Endothelial cell of umbilical vein (primary cell): Measurements from ENCODE around the gene C13orf46. TPM values are rescaled to one million over a fixed set of nuclear protein-coding genes. Genes with fewer than 3 reads are reported as not detected.

Source experiments
- BruUV-seq: library from RNA; stranded (reverse); fragments of 400-500 nt; replicated peaks from 2 replicates; lab custom pipeline; 2021; lab: Mats Ljungman, UMichigan
- CTCF ChIA-PET: fragments of 300-600, 350-600 bp; sonication (Branson Sonifier 250); formaldehyde crosslinking; loops from one replicate; lab custom pipeline; 2021; ENCODE audit warnings: antibody characterized with exemption, inconsistent platforms; lab: Charles Lee
- POLR2A ChIA-PET: fragments of 300-600, 350-600 bp; sonication (Branson Sonifier 250); formaldehyde crosslinking; loops from one replicate; lab custom pipeline; 2021; ENCODE audit warnings: antibody characterized with exemption, inconsistent platforms; lab: Charles Lee
- DNase-seq: peaks from one replicate; pipeline ENCODE4 v3.0.0-alpha.2; 2011; ENCODE audit warnings: low read depth, low spot score
- FAIRE-seq: peaks from 2 replicates; lab custom pipeline; 2011; peaks lifted over from hg19 to GRCh38; lab: Jason Lieb, UNC
- H2AFZ ChIP-seq: 2 replicates; pipeline ENCODE4 v1.6.0; 2012; ENCODE audit warnings: low read depth, low read length, control low read depth, inconsistent platforms
- H3K27ac ChIP-seq: 2 replicates; pipeline ENCODE4 v1.5.1; 2011; ENCODE audit warnings: low read depth, mild to moderate bottlenecking, control low read depth, low read length, moderate library complexity; ENCODE audit not compliant: insufficient read depth
- H3K27me3 ChIP-seq, 2 experiments: 2 replicates each; pipeline versions ENCODE4 v1.6.0 to v1.6.1; 2011; ENCODE audit warnings: low read length in 2 of 2, mixed read lengths in 1 of 2; ENCODE audit not compliant: control insufficient read depth in 2 of 2, insufficient read depth in 2 of 2
- H3K36me3 ChIP-seq, 2 experiments: 2 replicates in 1 of 2; 3 replicates in 1 of 2; pipeline ENCODE4 v1.5.1; 2011; ENCODE audit warnings: low read length in 2 of 2, mild to moderate bottlenecking in 1 of 2, moderate library complexity in 1 of 2; ENCODE audit not compliant: control insufficient read depth in 2 of 2, insufficient read depth in 2 of 2; ENCODE audit errors: extremely low read depth in 1 of 2
- H3K4me1 ChIP-seq: 3 replicates; pipeline ENCODE4 v1.5.1; 2011; ENCODE audit warnings: mild to moderate bottlenecking, low read length; ENCODE audit not compliant: control insufficient read depth, insufficient read depth; ENCODE audit errors: extremely low read depth
- H3K4me2 ChIP-seq: 2 replicates; pipeline ENCODE4 v1.6.1; 2011; ENCODE audit warnings: low read length, control low read depth, mixed read lengths; ENCODE audit not compliant: insufficient read depth
- H3K4me3 ChIP-seq, 3 experiments: fragments of 200-600 bp in 1 of 3; sonication (generic), shearing (Covaris generic) in 1 of 3; replicated peaks in 1 of 3; 2 replicates each; pipeline ENCODE4 v1.5.1; 2011 to 2016; ENCODE audit warnings: control low read depth in 3 of 3, low read length in 3 of 3, mild to moderate bottlenecking in 2 of 3, inconsistent platforms in 1 of 3, low read depth in 1 of 3, moderate library complexity in 1 of 3; ENCODE audit not compliant: insufficient read depth in 1 of 3
- H3K79me2 ChIP-seq: 2 replicates; pipeline ENCODE4 v1.6.0; 2012; ENCODE audit warnings: low read length, inconsistent platforms; ENCODE audit not compliant: control insufficient read depth, insufficient read depth
- H3K9ac ChIP-seq: replicated peaks from 2 replicates; pipeline ENCODE3; 2011; ENCODE audit warnings: low read length, control low read depth; ENCODE audit not compliant: insufficient read depth; ENCODE audit errors: extremely low read depth
- H3K9me1 ChIP-seq: replicated peaks from 3 replicates; pipeline ENCODE4 v1.6.0; 2011; ENCODE audit warnings: mild to moderate bottlenecking, low read length; ENCODE audit not compliant: control insufficient read depth, insufficient read depth; ENCODE audit errors: extremely low read depth
- H3K9me3 ChIP-seq: replicated peaks from 2 replicates; pipeline ENCODE4 v1.5.1; 2012; ENCODE audit warnings: low read length, inconsistent platforms; ENCODE audit not compliant: control insufficient read depth, insufficient read depth
- H4K20me1 ChIP-seq: replicated peaks from 2 replicates; pipeline ENCODE3; 2011; ENCODE audit warnings: mild to moderate bottlenecking, low read length; ENCODE audit not compliant: control insufficient read depth, insufficient read depth; ENCODE audit errors: extremely low read depth
- EZH2 ChIP-seq: IDR thresholded peaks from 2 replicates; pipeline ENCODE4 v1.6.1; 2012; ENCODE audit warnings: borderline replicate concordance, low read depth, mild to moderate bottlenecking, moderate library complexity, low read length, inconsistent platforms; ENCODE audit not compliant: severe bottlenecking
- FOS ChIP-seq: IDR thresholded peaks from 2 replicates; pipeline ENCODE4 v1.6.1; 2011; ENCODE audit warnings: mild to moderate bottlenecking, low read length, moderate library complexity, borderline replicate concordance; ENCODE audit not compliant: insufficient read depth
- GATA2 ChIP-seq: IDR thresholded peaks from 2 replicates; pipeline ENCODE4 v1.7.0; 2011; ENCODE audit warnings: low read depth, mild to moderate bottlenecking, moderate library complexity, mixed read lengths, low read length; ENCODE audit not compliant: insufficient read length, insufficient read depth
- JUN ChIP-seq: IDR thresholded peaks from 2 replicates; pipeline ENCODE4 v1.6.1; 2011; ENCODE audit warnings: borderline replicate concordance, low read depth; ENCODE audit not compliant: insufficient read length, insufficient read depth
- MYC ChIP-seq: IDR thresholded peaks from one replicate; pipeline ENCODE4 v1.6.1; 2011; ENCODE audit warnings: mild to moderate bottlenecking, low read depth, low read length
- POLR2A ChIP-seq: IDR thresholded peaks from 2 replicates; pipeline ENCODE4 v1.6.1; 2012; ENCODE audit warnings: low read depth, mild to moderate bottlenecking, control low read depth, low read length
- POLR2AphosphoS5 ChIP-seq: IDR thresholded peaks from 2 replicates; pipeline ENCODE4 v1.6.1; 2012; ENCODE audit warnings: low read depth, mild to moderate bottlenecking, control low read depth, low read length, moderate library complexity; ENCODE audit not compliant: insufficient read depth
- dilution Hi-C: fragments of 300-500 bp; cut with MboI; formaldehyde crosslinking; loops from one replicate; pipeline ENCODE4 v1.15.0; 2019; ENCODE audit warnings: low sequenced_read_pairs; ENCODE audit not compliant: extremely low pct_ligation_motif_present
- intact Hi-C: fragments of 100-400 bp; cut with micrococcal nuclease; formaldehyde crosslinking; loops from one replicate; pipeline ENCODE4 v1.10.0; 2022
- polyA plus RNA-seq, 4 experiments: library from polyadenylated mRNA; depleted of rRNA in 3 of 4; stranded (reverse) in 3 of 4; unstranded in 1 of 4; fragments of >200 nt; gene quantifications; 2 replicates each; pipeline versions ENCODE4 v1.2.1 to v1.2.3, GENCODE V29; 2011 to 2012; ENCODE audit warnings: missing spikeins in 1 of 4
- total RNA-seq: library from RNA; stranded (reverse); gene quantifications from 2 replicates; pipeline ENCODE4 v1.2.3, GENCODE V29; 2021
- TF ChIP-seq, protein P1 (sequence below), 2 donors: IDR thresholded peaks; 1 replicate in 1 of 2; 2 replicates in 1 of 2; pipeline ENCODE4 v1.5.1; 2011; ENCODE audit warnings: low read length in 2 of 2, mild to moderate bottlenecking in 2 of 2, moderate library complexity in 2 of 2, control low read depth in 1 of 2, inconsistent platforms in 1 of 2, low read depth in 1 of 2; ENCODE audit not compliant: insufficient read depth in 1 of 2; ENCODE audit errors: extremely low read depth in 1 of 2
- TF ChIP-seq, protein P2 (sequence below): IDR thresholded peaks from 2 replicates; pipeline ENCODE4 v1.6.1; 2011; ENCODE audit not compliant: insufficient read depth, insufficient read length

C13orf46 gene
- total and polyA plus RNA-seq, 2 donors (not counting 3 experiments of a cell fraction or from before 2014, with no cell fraction given): 1.3 to 1.7 TPM

DNA sequence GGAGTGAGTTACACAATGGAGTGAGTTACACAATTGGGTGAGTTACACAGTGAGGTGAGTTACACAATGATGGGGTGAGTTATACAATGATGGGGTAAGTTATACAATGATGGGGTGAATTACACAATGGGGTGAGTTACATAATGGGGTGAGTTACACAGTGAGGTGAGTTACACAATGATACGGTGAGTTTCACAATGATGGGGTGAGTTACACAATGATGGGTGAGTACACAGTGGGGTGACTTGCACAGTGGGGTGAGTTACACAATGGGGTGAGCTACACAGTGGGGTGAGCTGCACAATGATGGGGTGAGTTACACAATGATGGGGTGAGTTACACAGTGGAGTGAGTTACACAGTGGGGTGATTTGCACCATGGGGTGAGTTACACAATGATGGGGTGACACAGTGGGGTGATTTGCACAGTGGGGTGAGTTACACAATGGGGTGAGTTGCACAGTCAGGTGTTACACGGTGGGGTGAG lies 57.5 kb downstream of the C13orf46 start:
- no TSS peak for BruUV-seq

More for the DNA sequence above, 57.5 kb downstream of the C13orf46 start:
- no peak overlapping the region for H3K4me3 ChIP-seq
- ChIA-PET CTCF (no interaction called here), POLR2A (no interaction called here)
- H3K9me3 ChIP-seq: no peaks in the 10 kb centered on the region
- H3K4me2 ChIP-seq: no peak overlapping the region
- DNase-seq (no peak), FAIRE-seq (no peak)
- H3K79me2 ChIP-seq: no peaks in the 10 kb centered on the region
- H3K4me1 ChIP-seq: no peaks in the 10 kb centered on the region
- no peak overlapping the region for H3K9ac ChIP-seq
- TF ChIP-seq MYC (no peak), EZH2 (no peak), POLR2A (no peak), FOS (no peak), POLR2AphosphoS5 (no peak), JUN (no peak), GATA2 (no peak)
- TF ChIP-seq, protein P1, sequence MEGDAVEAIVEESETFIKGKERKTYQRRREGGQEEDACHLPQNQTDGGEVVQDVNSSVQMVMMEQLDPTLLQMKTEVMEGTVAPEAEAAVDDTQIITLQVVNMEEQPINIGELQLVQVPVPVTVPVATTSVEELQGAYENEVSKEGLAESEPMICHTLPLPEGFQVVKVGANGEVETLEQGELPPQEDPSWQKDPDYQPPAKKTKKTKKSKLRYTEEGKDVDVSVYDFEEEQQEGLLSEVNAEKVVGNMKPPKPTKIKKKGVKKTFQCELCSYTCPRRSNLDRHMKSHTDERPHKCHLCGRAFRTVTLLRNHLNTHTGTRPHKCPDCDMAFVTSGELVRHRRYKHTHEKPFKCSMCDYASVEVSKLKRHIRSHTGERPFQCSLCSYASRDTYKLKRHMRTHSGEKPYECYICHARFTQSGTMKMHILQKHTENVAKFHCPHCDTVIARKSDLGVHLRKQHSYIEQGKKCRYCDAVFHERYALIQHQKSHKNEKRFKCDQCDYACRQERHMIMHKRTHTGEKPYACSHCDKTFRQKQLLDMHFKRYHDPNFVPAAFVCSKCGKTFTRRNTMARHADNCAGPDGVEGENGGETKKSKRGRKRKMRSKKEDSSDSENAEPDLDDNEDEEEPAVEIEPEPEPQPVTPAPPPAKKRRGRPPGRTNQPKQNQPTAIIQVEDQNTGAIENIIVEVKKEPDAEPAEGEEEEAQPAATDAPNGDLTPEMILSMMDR (IDR thresholded peaks at IDR 0.05; ENCODE audit: extremely low read depth in 1 of 2, insufficient read depth in 1 of 2, low read depth in 1 of 2, low read length in 2 of 2): no peak
- TF ChIP-seq, protein P2, sequence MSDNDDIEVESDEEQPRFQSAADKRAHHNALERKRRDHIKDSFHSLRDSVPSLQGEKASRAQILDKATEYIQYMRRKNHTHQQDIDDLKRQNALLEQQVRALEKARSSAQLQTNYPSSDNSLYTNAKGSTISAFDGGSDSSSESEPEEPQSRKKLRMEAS: no peak
- no peaks in the 10 kb centered on the region for H4K20me1 ChIP-seq
- H3K27ac ChIP-seq: no peak overlapping the region
- dilution Hi-C loops (no loop called here), intact Hi-C loops (no loop called here)
- no peaks in the 10 kb centered on the region for H3K9me1 ChIP-seq
- peaks cover 24 to 25% of the 10 kb centered on the region in 2 experiments for H3K27me3 ChIP-seq
- no peak overlapping the region for H2AFZ ChIP-seq
- H3K36me3 ChIP-seq: no peaks in the 10 kb centered on the region
